ENCODE results near the gene MPPE1.
"Not testable (repeated sequence)": the region's sequence is repeated elsewhere in the genome, so short reads cannot be mapped to it uniquely, and the experiment has no call there.

The MPPE1 gene

DNA sequence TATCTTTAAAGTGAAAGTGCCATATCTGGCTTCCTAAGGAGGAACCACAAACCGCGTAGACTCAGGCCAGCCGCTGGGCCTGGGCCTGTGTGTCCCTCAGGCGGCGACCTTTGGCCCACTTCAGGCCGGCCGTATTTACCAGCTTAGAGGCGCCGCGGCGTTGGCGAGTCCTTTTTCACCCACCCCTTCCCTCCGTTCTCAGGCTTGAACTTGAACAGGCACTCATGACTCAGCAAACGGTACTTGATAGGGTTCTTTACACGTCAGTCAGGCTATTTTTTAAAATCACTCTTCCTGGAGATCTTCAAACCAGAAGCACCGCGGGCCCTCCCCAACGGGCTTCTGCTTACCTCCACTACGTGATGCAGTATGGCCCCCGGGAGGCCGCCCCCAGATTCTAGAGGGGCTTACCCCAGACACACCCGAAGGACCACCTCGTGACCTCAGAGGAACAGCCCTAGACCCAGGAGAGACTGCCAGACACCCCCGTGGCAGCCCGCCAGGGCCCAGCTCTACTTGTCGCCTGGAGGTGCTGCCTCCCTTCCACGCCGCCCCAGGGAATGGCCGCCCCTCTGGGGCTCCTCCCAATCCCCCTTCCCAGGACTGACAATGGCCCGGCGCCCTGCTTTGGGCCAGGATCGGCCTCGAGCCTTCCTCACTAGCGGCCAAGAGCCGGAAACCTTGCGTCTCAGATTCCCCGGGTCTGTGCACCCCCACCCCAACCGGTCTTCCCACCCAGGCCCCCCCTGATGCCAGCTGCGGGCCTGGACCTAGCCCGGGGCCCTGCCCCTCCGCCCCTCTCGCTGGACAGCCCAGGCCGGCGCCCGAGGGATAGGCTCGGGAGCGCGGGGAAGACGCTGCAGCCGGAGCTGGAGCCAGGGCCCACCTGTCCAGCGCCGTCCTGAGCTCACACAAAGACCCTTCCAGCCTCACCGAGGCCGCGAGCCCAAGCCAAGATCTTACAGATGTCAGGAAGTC, 39.4 kb upstream of the MPPE1 start:
- H3K4me3 ChIP-seq (ENCODE audit: insufficient read depth, low read depth, low read length), result peak overlapping the region; percentile 48
- peak overlapping the region; percentile 82 for H3K27ac ChIP-seq (ENCODE audit: insufficient read depth, low read depth, low read length, poor library complexity, severe bottlenecking)
- H3K4me1 ChIP-seq (ENCODE audit: control insufficient read depth, insufficient read depth, low read length), result peaks cover 40% of the 10 kb centered on the region
- no peaks in the 10 kb centered on the region for H3K36me3 ChIP-seq (ENCODE audit: control insufficient read depth, insufficient read depth, low read length)
- no peaks in the 10 kb centered on the region for H3K27me3 ChIP-seq (ENCODE audit: control insufficient read depth, insufficient read depth, low read length, poor library complexity, severe bottlenecking)
- no peaks in the 10 kb centered on the region for H3K9me3 ChIP-seq (ENCODE audit: control insufficient read depth, low read length)
- 6 to 8% methylated on average over 54 to 55 of the region's 55 CpGs for WGBS, 2 experiments

DNA sequence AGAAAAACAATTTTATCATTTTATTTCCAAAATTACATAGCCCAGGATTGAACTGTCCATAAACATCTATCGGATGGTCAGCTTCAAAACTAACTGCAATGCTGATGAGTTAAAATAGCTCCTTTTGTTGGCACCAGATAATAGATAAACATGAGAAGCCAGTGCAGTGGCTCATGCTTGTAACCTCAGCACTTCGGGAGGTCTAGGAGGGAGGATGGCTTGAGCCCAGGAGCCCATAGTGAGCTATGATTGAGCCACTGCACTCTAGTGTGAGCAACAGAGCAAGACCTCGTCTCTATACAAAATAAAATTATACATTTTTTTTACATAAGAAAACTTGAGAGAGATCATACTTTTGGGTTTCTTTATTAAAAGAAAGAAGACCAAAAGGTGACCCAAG, 38.6 kb upstream of the MPPE1 start:
- no peaks in the 10 kb centered on the region for H3K27me3 ChIP-seq (ENCODE audit: control insufficient read depth, insufficient read depth, low read length, poor library complexity, severe bottlenecking)
- 37 to 40% methylated on average over 2 of the region's 3 CpGs for WGBS, 2 experiments
- H3K4me3 ChIP-seq (ENCODE audit: insufficient read depth, low read depth, low read length), result peak overlapping the region; percentile 48
- no peaks in the 10 kb centered on the region for H3K36me3 ChIP-seq (ENCODE audit: control insufficient read depth, insufficient read depth, low read length)
- H3K9me3 ChIP-seq (ENCODE audit: control insufficient read depth, low read length), result no peaks in the 10 kb centered on the region
- peak overlapping the region; percentile 82 for H3K27ac ChIP-seq (ENCODE audit: insufficient read depth, low read depth, low read length, poor library complexity, severe bottlenecking)
- H3K4me1 ChIP-seq (ENCODE audit: control insufficient read depth, insufficient read depth, low read length), result peaks cover 38% of the 10 kb centered on the region

- H3K27me3 ChIP-seq (ENCODE audit: control insufficient read depth, insufficient read depth, low read length, poor library complexity, severe bottlenecking); H3K9me3 ChIP-seq (ENCODE audit: control insufficient read depth, low read length); H3K36me3 ChIP-seq (ENCODE audit: control insufficient read depth, insufficient read depth, low read length); H3K27ac ChIP-seq (ENCODE audit: insufficient read depth, low read depth, low read length, poor library complexity, severe bottlenecking): not testable (repeated sequence)
- Histone ChIP-seq H3K4me1 (ENCODE audit: control insufficient read depth, insufficient read depth, low read length) (peaks cover 34% of the 10 kb centered on the region), H3K4me3 (ENCODE audit: insufficient read depth, low read depth, low read length) (peak overlapping the region; percentile 48)
- 84% methylated on average over 21 to 22 of the region's 22 CpGs for WGBS, 2 experiments
Observed at GRCh38 chr18:11945834-11946659, 37.9 kb upstream of the MPPE1 start.

DNA sequence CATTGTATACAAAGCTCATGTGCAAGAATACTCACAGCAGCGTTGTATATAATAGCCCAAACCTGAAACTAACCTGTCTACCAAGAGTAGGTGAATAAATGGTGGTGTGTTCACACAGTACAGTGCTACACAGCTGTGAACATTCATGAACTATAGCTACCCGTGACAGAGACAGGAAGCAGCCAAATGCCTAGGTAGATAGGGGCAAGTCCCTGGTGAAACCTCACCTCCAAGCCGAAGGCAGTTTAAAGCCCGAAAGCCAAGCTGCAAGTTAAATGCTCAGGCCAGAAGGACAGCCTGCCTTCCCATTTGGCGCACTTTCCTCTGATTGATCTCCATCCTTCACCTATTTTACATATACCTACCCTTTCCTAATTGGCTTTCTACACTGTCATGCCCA, 36.7 kb upstream of the MPPE1 start:
- Histone ChIP-seq H3K36me3 (ENCODE audit: control insufficient read depth, insufficient read depth, low read length) (no peaks in the 10 kb centered on the region), H3K4me1 (ENCODE audit: control insufficient read depth, insufficient read depth, low read length) (peaks cover 28% of the 10 kb centered on the region), H3K9me3 (ENCODE audit: control insufficient read depth, low read length) (no peaks in the 10 kb centered on the region), H3K4me3 (ENCODE audit: insufficient read depth, low read depth, low read length) (no peak overlapping the region), H3K27ac (ENCODE audit: insufficient read depth, low read depth, low read length, poor library complexity, severe bottlenecking) (no peak overlapping the region), H3K27me3 (ENCODE audit: control insufficient read depth, insufficient read depth, low read length, poor library complexity, severe bottlenecking) (no peaks in the 10 kb centered on the region)
- WGBS, 2 experiments, result 75 to 77% methylated on average over 5 of the region's 5 CpGs

DNA sequence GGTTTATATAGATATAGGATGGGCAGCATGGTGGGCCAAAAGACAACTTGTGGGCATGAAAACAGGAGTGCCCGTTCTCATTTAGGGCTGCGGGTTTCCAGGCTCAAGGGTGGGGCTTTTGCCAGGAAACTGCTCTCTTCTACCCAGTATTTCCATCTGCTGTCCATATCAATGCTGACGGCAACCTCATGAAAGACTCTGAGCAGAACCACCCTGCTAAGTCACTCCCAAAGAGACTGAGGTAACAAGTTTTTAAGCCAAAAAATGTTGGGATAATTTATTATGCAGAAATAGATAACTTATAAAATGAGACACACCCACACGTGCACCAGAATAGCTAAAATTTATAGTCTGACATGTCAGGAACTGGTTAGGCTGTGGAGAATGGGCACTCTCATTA, 36.1 kb upstream of the MPPE1 start:
- H3K9me3 ChIP-seq (ENCODE audit: control insufficient read depth, low read length), result no peaks in the 10 kb centered on the region
- H3K36me3 ChIP-seq (ENCODE audit: control insufficient read depth, insufficient read depth, low read length), result no peaks in the 10 kb centered on the region
- 77 to 81% methylated on average over 3 to 4 of the region's 4 CpGs for WGBS, 2 experiments
- peaks cover 24% of the 10 kb centered on the region for H3K4me1 ChIP-seq (ENCODE audit: control insufficient read depth, insufficient read depth, low read length)
- H3K27ac ChIP-seq (ENCODE audit: insufficient read depth, low read depth, low read length, poor library complexity, severe bottlenecking), result no peak overlapping the region
- no peaks in the 10 kb centered on the region for H3K27me3 ChIP-seq (ENCODE audit: control insufficient read depth, insufficient read depth, low read length, poor library complexity, severe bottlenecking)
- no peak overlapping the region for H3K4me3 ChIP-seq (ENCODE audit: insufficient read depth, low read depth, low read length)

DNA sequence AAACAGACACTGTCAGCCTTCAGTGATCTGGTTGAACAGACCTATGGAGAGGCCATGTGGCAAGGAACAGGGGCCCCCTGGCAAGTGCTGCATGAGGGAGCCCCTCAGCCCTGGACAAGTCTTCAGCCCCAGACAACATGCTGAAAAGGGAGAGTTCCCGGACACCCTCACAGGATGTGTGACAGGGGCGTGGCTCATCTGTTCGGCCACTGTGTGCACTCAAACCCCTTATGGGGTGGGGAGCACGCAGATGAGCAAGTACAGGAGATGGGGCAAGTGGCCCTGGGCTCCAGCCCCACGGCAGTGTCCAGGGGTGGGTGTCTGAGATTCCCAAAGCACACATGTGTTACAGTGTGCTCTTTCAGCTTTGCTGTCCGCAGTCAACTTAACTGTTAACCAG, 35.4 kb upstream of the MPPE1 start:
- no peaks in the 10 kb centered on the region for H3K36me3 ChIP-seq (ENCODE audit: control insufficient read depth, insufficient read depth, low read length)

GRCh38 chr18:11940956-11941355, 32.8 kb upstream of the MPPE1 start:
- H3K36me3 ChIP-seq (ENCODE audit: control insufficient read depth, insufficient read depth, low read length), result no peaks in the 10 kb centered on the region

More for the DNA sequence above, 35.4 kb upstream of the MPPE1 start:
- no peaks in the 10 kb centered on the region for H3K9me3 ChIP-seq (ENCODE audit: control insufficient read depth, low read length)
- no peak overlapping the region for H3K27ac ChIP-seq (ENCODE audit: insufficient read depth, low read depth, low read length, poor library complexity, severe bottlenecking)
- peaks cover 17% of the 10 kb centered on the region for H3K4me1 ChIP-seq (ENCODE audit: control insufficient read depth, insufficient read depth, low read length)
- 80% methylated on average over 6 of the region's 6 CpGs for WGBS, 2 experiments
- H3K27me3 ChIP-seq (ENCODE audit: control insufficient read depth, insufficient read depth, low read length, poor library complexity, severe bottlenecking), result no peaks in the 10 kb centered on the region
- no peak overlapping the region for H3K4me3 ChIP-seq (ENCODE audit: insufficient read depth, low read depth, low read length)

DNA sequence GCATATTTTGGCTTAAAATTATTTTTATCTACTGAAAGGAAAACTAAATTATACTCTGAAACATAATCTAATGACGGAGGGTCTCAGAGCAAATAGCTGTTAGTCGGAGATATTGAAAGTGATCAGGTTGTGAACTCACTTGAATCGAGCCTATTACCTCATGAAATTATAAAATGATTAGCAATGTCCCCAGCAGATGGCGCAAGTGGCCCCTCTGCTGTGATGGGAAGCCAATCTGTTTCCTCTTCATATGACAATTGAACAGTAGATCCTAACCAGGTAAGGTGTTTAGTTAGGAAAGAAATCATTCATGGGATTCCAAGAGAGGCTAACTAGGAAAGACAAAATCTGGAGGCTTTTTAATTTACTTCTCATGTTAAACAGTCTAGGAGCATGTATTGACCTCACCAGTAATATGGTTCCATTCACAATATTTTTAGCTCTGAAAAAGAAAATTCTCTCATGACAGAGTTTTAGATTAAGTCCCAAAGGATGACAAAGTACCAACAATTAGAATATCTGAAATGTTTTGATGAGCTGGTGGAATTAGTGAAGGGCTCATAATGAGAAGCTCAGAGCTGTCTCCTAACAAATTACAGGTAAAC, 29.9 kb upstream of the MPPE1 start:
- H3K4me1 ChIP-seq (ENCODE audit: control insufficient read depth, insufficient read depth, low read length), result no peaks in the 10 kb centered on the region
- H3K36me3 ChIP-seq (ENCODE audit: control insufficient read depth, insufficient read depth, low read length), result no peaks in the 10 kb centered on the region
- H3K9me3 ChIP-seq (ENCODE audit: control insufficient read depth, low read length), result no peaks in the 10 kb centered on the region
- no peak overlapping the region for H3K4me3 ChIP-seq (ENCODE audit: insufficient read depth, low read depth, low read length)
- WGBS, 2 experiments, result 35 to 38% methylated on average over 3 to 4 of the region's 4 CpGs
- H3K27ac ChIP-seq (ENCODE audit: insufficient read depth, low read depth, low read length, poor library complexity, severe bottlenecking), result no peak overlapping the region
- H3K27me3 ChIP-seq (ENCODE audit: control insufficient read depth, insufficient read depth, low read length, poor library complexity, severe bottlenecking), result no peaks in the 10 kb centered on the region

More at GRCh38 chr18:11940956-11941355, 32.8 kb upstream of the MPPE1 start:
- no peaks in the 10 kb centered on the region for H3K27me3 ChIP-seq (ENCODE audit: control insufficient read depth, insufficient read depth, low read length, poor library complexity, severe bottlenecking)
- H3K9me3 ChIP-seq (ENCODE audit: control insufficient read depth, low read length), result no peaks in the 10 kb centered on the region
- H3K27ac ChIP-seq (ENCODE audit: insufficient read depth, low read depth, low read length, poor library complexity, severe bottlenecking), result no peak overlapping the region
- no peak overlapping the region for H3K4me3 ChIP-seq (ENCODE audit: insufficient read depth, low read depth, low read length)
- WGBS, 2 experiments, result 84% methylated on average over 2 of the region's 2 CpGs; no CpG with 5 or more reads in 1 of the 2 experiments
- H3K4me1 ChIP-seq (ENCODE audit: control insufficient read depth, insufficient read depth, low read length), result no peaks in the 10 kb centered on the region

DNA sequence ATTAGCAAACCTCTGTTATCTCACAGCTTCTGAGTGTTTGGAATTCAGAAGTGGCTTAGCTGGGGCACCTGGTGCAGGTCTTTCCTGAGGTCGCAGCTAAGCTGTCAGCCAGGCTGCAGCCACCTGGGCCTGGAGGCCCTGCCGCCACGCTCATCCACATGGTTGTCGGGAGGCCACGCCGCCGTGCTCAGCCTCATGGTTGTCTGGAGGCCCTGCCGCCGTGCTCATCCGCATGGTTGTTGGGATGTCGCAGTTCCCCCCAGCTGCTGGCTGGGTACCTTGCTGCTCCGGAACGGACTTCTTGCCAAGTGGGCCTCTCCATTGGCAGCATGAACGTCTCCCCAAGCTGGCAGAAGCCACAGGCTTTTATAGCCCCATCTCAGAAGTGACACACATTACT, 24.3 kb upstream of the MPPE1 start:
- no peaks in the 10 kb centered on the region for H3K27me3 ChIP-seq (ENCODE audit: control insufficient read depth, insufficient read depth, low read length, poor library complexity, severe bottlenecking)
- no peaks in the 10 kb centered on the region for H3K36me3 ChIP-seq (ENCODE audit: control insufficient read depth, insufficient read depth, low read length)
- H3K4me1 ChIP-seq (ENCODE audit: control insufficient read depth, insufficient read depth, low read length), result no peaks in the 10 kb centered on the region
- WGBS, 2 experiments, result 95 to 96% methylated on average over 14 of the region's 14 CpGs
- H3K27ac ChIP-seq (ENCODE audit: insufficient read depth, low read depth, low read length, poor library complexity, severe bottlenecking), result no peak overlapping the region
- H3K9me3 ChIP-seq (ENCODE audit: control insufficient read depth, low read length), result no peaks in the 10 kb centered on the region
- H3K4me3 ChIP-seq (ENCODE audit: insufficient read depth, low read depth, low read length), result no peak overlapping the region

DNA sequence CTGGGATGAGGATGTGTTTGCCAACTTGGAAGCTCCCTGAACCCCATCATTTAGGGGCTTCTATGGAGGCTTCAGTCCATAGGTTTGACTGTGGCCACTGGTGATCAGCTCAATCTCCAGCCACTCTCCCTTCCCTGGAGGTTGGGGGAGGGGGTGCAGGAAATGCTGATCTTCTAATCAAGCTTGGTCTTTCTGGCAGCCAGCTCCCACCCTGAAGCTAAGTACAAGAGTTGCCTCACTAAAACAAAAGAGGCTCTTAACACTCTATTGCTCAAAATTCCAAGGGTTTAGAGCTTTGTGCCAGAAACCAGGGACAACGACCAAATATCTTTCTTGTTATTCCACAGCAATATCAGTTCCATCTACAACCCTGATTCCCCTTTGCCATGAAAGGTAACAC, 19.4 kb upstream of the MPPE1 start:
- Histone ChIP-seq H3K27ac (ENCODE audit: insufficient read depth, low read depth, low read length, poor library complexity, severe bottlenecking) (no peak overlapping the region), H3K4me1 (ENCODE audit: control insufficient read depth, insufficient read depth, low read length) (no peaks in the 10 kb centered on the region), H3K9me3 (ENCODE audit: control insufficient read depth, low read length) (no peaks in the 10 kb centered on the region), H3K4me3 (ENCODE audit: insufficient read depth, low read depth, low read length) (no peak overlapping the region), H3K27me3 (ENCODE audit: control insufficient read depth, insufficient read depth, low read length, poor library complexity, severe bottlenecking) (no peaks in the 10 kb centered on the region), H3K36me3 (ENCODE audit: control insufficient read depth, insufficient read depth, low read length) (no peaks in the 10 kb centered on the region)
- WGBS, 2 experiments, result 29 to 42% methylated on average over 1 of the region's 1 CpG

Measured in ectodermal cell (in vitro differentiated cells).